OCI-LY7 (cell line): Measurements from ENCODE around the gene ZNF14. TPM values are rescaled to one million over a fixed set of nuclear protein-coding genes. Genes with fewer than 3 reads are reported as not detected.

Experiments
- BruUV-seq: library from RNA; stranded (reverse); fragments of 400-500 nt; replicated peaks from 2 replicates; lab custom pipeline; 2021; lab: Mats Ljungman, UMichigan
- CTCF ChIA-PET: fragments of 300-600 bp; sonication (Branson Sonifier 250); formaldehyde crosslinking; loops from one replicate; lab custom pipeline; 2022; ENCODE audit warnings: antibody characterized with exemption; ENCODE audit not compliant: unreplicated experiment; lab: Charles Lee
- POLR2A ChIA-PET: fragments of 300-600 bp; sonication (Branson Sonifier 250); formaldehyde crosslinking; loops from one replicate; lab custom pipeline; 2022; ENCODE audit warnings: antibody characterized with exemption; lab: Charles Lee
- DNase-seq: peaks from one replicate; pipeline ENCODE4 v3.0.0-alpha.2; 2015; ENCODE audit warnings: low spot score
- H2AFZ ChIP-seq: fragments of 200-600 bp; sonication (generic), shearing (Covaris generic); 2 replicates; pipeline ENCODE4 v1.6.1; 2014; ENCODE audit warnings: mild to moderate bottlenecking, antibody characterized with exemption, low read length, moderate library complexity
- H3K27ac ChIP-seq: fragments of 200-600 bp; sonication (generic); 2 replicates; pipeline ENCODE4 v1.5.1; 2014; ENCODE audit warnings: mixed run types, low read depth, mild to moderate bottlenecking, moderate library complexity, low read length, inconsistent platforms; ENCODE audit not compliant: poor library complexity, severe bottlenecking
- H3K36me3 ChIP-seq: fragments of 200-600 bp; sonication (generic); 2 replicates; pipeline ENCODE4 v1.6.1; 2014; ENCODE audit warnings: mild to moderate bottlenecking, antibody characterized with exemption, low read length, moderate library complexity, mixed read lengths; ENCODE audit not compliant: insufficient read depth
- H3K4me1 ChIP-seq: fragments of 200-600 bp; sonication (generic); 2 replicates; pipeline ENCODE4 v1.5.1; 2014; ENCODE audit warnings: mild to moderate bottlenecking, low read length; ENCODE audit not compliant: insufficient read depth, poor library complexity, severe bottlenecking
- H3K4me2 ChIP-seq: fragments of 200-600 bp; sonication (generic); 2 replicates; pipeline ENCODE4 v1.6.1; 2014; ENCODE audit warnings: mild to moderate bottlenecking, low read length
- H3K4me3 ChIP-seq: fragments of 200-600 bp; sonication (generic); 2 replicates; pipeline ENCODE4 v1.5.1; 2014; ENCODE audit warnings: mild to moderate bottlenecking, low read depth, low read length; ENCODE audit not compliant: poor library complexity, severe bottlenecking
- H3K79me2 ChIP-seq: fragments of 200-600 bp; sonication (generic); 2 replicates; pipeline ENCODE4 v1.6.1; 2016; ENCODE audit warnings: low read depth, mild to moderate bottlenecking, low read length, moderate library complexity, mixed read lengths; ENCODE audit not compliant: insufficient read depth
- H3K9me2 ChIP-seq: fragments of 200-600 bp; sonication (generic); 2 replicates; pipeline ENCODE4 v1.6.1; 2016; ENCODE audit warnings: mild to moderate bottlenecking, low read length, mixed read lengths; ENCODE audit not compliant: insufficient read depth
- H3K9me3 ChIP-seq: fragments of 200-600 bp; sonication (generic); 2 replicates; pipeline ENCODE4 v1.6.1; 2014; ENCODE audit warnings: mild to moderate bottlenecking, mixed run types, low read length, mixed read lengths
- H4K20me1 ChIP-seq: fragments of 200-600 bp; sonication (generic); 2 replicates; pipeline ENCODE4 v1.6.1; 2014; ENCODE audit warnings: mild to moderate bottlenecking, antibody characterized with exemption, low read length, moderate library complexity, mixed read lengths; ENCODE audit not compliant: insufficient read depth
- CTCF ChIP-seq: fragments of 200-600 bp; sonication (generic); conservative IDR thresholded peaks from 2 replicates; pipeline ENCODE4 v1.5.1; 2014; ENCODE audit warnings: mild to moderate bottlenecking, antibody characterized with exemption, low read length, moderate library complexity, mixed read lengths
- EZH2phosphoT487 ChIP-seq: fragments of 200-600 bp; sonication (generic); IDR thresholded peaks from 2 replicates; pipeline ENCODE4 v1.6.1; 2018; ENCODE audit warnings: low read depth, borderline replicate concordance, mild to moderate bottlenecking, mixed run types, antibody characterized with exemption, low read length, moderate library complexity, mixed read lengths
- intact Hi-C: fragments of 100-400 bp; cut with micrococcal nuclease; formaldehyde crosslinking; loops from one replicate; pipeline ENCODE4 v1.10.0; 2022; ENCODE audit not compliant: unreplicated experiment
- small RNA-seq: library from RNA; depleted of rRNA; stranded (forward); fragments of <200 nt; gene quantifications from one replicate; pipeline ENCODE3, GENCODE V24; 2014
- total RNA-seq, 2 experiments: library from RNA; depleted of rRNA in 1 of 2; stranded (reverse); fragments of >200 nt in 1 of 2; shearing (Covaris generic) in 1 of 2; gene quantifications; 2 replicates each; pipeline ENCODE4 v1.2.3, GENCODE V29; 2014 to 2022

The ZNF14 gene
- total RNA-seq, 2 experiments from 2014 or later, result 4.5 to 7.0 TPM

- H3K4me2 ChIP-seq, result peak overlapping the region; percentile 82
- BruUV-seq, result no TSS peak
- ChIA-PET CTCF (no interaction called here), POLR2A (interaction anchor here (0.6 to 1.5 kb wide), 2 partner anchors 34 to 337 kb away, joined by 3 to 4 read pairs; no protein-coding TSS in a partner anchor)
- no peak overlapping the region for H2AFZ ChIP-seq
- intact Hi-C loops, result loop anchor here (10.0 kb wide), 2 partner anchors 256 to 496 kb away; partner anchors contain the start of gene GATAD2A
- H3K27ac ChIP-seq, result peak overlapping the region; percentile 88
- no peak for DNase-seq
- peaks cover 34% of the 10 kb centered on the region for H3K79me2 ChIP-seq
- no peaks in the 10 kb centered on the region for H3K9me2 ChIP-seq
- H4K20me1 ChIP-seq, result peaks cover 15% of the 10 kb centered on the region; the same call in 1 of the 2 replicates
- TF ChIP-seq CTCF, result no peak
- TF ChIP-seq EZH2phosphoT487, result no peak
- H3K4me1 ChIP-seq, result peaks cover 37% of the 10 kb centered on the region
- no peaks in the 10 kb centered on the region for H3K9me3 ChIP-seq
- peak overlapping the region; percentile 88 for H3K4me3 ChIP-seq
- H3K36me3 ChIP-seq, result peaks cover 48% of the 10 kb centered on the region
These were observed 71.7 kb downstream of the ZNF14 start for GRCh38 chr19:19661141-19661674.

Small RNA genes lying within 50 kb of the gene (small RNA-seq; reads per million reads assigned to genes)
- gene AC011458.2 (not detected), gene AC011477.5 (not detected)

Other genes starting within 250 kb of the ZNF14 start
- gene TSSK6, start 217.6 kb downstream of the ZNF14 start, total RNA-seq (2014; rRNA removed; shearing (Covaris generic)), result 7.1 and 10.5 TPM in 2 replicates
- 6.4 and 8.7 TPM in 2 replicates for gene TSSK6, start 217.6 kb downstream of the ZNF14 start, total RNA-seq (2022)
- gene NDUFA13, start 216.9 kb downstream of the ZNF14 start, total RNA-seq (2014; rRNA removed; shearing (Covaris generic)), result 275 and 320 TPM in 2 replicates
- gene NDUFA13, start 216.9 kb downstream of the ZNF14 start, total RNA-seq (2022), result 421 and 429 TPM in 2 replicates
- 5.4 and 6.9 TPM in 2 replicates for gene YJEFN3, start 204.2 kb downstream of the ZNF14 start, total RNA-seq (2014; rRNA removed; shearing (Covaris generic))
- gene YJEFN3, start 204.2 kb downstream of the ZNF14 start, total RNA-seq (2022), result 35.3 and 35.8 TPM in 2 replicates
- gene CILP2, start 194.8 kb downstream of the ZNF14 start, total RNA-seq (2014; rRNA removed; shearing (Covaris generic)), result 0.19 TPM in 1 of 2 replicates, not detected in the other
- 0.48 and 0.51 TPM in 2 replicates for gene CILP2, start 194.8 kb downstream of the ZNF14 start, total RNA-seq (2022)
- 5.1 and 6.7 TPM in 2 replicates for gene PBX4, start 114.4 kb downstream of the ZNF14 start, total RNA-seq (2014; rRNA removed; shearing (Covaris generic))
- 4.6 and 5.0 TPM in 2 replicates for gene PBX4, start 114.4 kb downstream of the ZNF14 start, total RNA-seq (2022)
- gene LPAR2, start 104.9 kb downstream of the ZNF14 start, total RNA-seq (2014; rRNA removed; shearing (Covaris generic)), result 6.0 and 12.4 TPM in 2 replicates
- 17.5 and 18.4 TPM in 2 replicates for gene LPAR2, start 104.9 kb downstream of the ZNF14 start, total RNA-seq (2022)
- 30.1 and 34.7 TPM in 2 replicates for gene GMIP, start 89.5 kb downstream of the ZNF14 start, total RNA-seq (2014; rRNA removed; shearing (Covaris generic))
- 41.6 and 48.7 TPM in 2 replicates for gene GMIP, start 89.5 kb downstream of the ZNF14 start, total RNA-seq (2022)
- gene ATP13A1, start 69.4 kb downstream of the ZNF14 start, total RNA-seq (2014; rRNA removed; shearing (Covaris generic)), result 41.0 and 58.3 TPM in 2 replicates
- gene ATP13A1, start 69.4 kb downstream of the ZNF14 start, total RNA-seq (2022), result 122 and 128 TPM in 2 replicates
- gene ZNF101, start 64.3 kb downstream of the ZNF14 start, total RNA-seq (2014; rRNA removed; shearing (Covaris generic)), result 83.8 and 85.6 TPM in 2 replicates
- 66.6 and 87.0 TPM in 2 replicates for gene ZNF101, start 64.3 kb downstream of the ZNF14 start, total RNA-seq (2022)
- gene ZNF506, start 88.6 kb upstream of the ZNF14 start, total RNA-seq (2014; rRNA removed; shearing (Covaris generic)), result 22.1 and 36.4 TPM in 2 replicates
- 29.7 and 32.3 TPM in 2 replicates for gene ZNF506, start 88.6 kb upstream of the ZNF14 start, total RNA-seq (2022)
- 20.5 and 29.9 TPM in 2 replicates for gene ZNF253, start 132.8 kb upstream of the ZNF14 start, total RNA-seq (2014; rRNA removed; shearing (Covaris generic))
- gene ZNF253, start 132.8 kb upstream of the ZNF14 start, total RNA-seq (2022), result 36.8 and 39.1 TPM in 2 replicates
- gene ZNF93, start 167.8 kb upstream of the ZNF14 start, total RNA-seq (2014; rRNA removed; shearing (Covaris generic)), result 17.5 and 18.5 TPM in 2 replicates
- 16.5 and 19.1 TPM in 2 replicates for gene ZNF93, start 167.8 kb upstream of the ZNF14 start, total RNA-seq (2022)